Measurements from ENCODE around the gene FBXL17.
A peak's percentile ranks its signal among the peaks of the same experiment; 100 is the strongest.

The FBXL17 gene

DNA sequence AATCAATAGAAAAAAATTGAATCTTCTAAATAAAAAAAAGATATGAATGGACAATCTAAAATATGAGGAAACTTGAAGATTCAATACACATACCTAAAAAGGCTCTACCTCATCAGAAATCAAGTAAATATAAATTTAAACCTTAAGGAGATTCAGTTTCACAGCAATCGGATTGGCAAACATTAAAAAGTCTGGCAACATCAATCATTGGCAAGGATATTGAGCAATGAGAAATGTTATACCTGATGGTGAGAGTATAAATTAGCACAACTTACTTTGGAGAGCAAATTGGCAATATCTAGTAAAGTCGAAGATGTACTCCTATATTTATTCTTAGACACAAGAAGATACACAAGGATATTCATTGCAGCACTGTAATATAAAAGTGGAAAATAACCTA lies 436.8 kb downstream of the FBXL17 start:
- DNase-seq: no peak

GRCh38 chr5:107943923-107944322 lies 438.0 kb downstream of the FBXL17 start:
- DNase-seq: no peak

DNA sequence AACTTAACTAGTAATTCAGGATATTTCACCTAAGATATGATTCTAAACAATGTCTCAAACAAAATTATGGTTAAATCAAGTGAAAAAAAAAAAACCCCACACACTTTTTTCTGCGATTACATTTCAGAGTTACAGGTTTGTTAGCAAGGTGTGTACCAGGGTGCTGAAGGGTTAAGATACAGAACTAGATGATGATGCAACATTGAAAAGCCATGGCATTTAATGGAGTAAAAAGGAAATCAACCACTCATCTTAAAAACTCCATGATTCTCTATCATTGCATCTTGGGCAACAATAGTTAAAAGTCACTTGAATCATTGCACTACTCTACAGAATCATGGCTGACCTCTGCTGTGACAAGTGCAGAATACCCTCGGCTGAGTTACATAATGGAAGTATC lies 440.9 kb downstream of the FBXL17 start:
- no peak for DNase-seq

DNA sequence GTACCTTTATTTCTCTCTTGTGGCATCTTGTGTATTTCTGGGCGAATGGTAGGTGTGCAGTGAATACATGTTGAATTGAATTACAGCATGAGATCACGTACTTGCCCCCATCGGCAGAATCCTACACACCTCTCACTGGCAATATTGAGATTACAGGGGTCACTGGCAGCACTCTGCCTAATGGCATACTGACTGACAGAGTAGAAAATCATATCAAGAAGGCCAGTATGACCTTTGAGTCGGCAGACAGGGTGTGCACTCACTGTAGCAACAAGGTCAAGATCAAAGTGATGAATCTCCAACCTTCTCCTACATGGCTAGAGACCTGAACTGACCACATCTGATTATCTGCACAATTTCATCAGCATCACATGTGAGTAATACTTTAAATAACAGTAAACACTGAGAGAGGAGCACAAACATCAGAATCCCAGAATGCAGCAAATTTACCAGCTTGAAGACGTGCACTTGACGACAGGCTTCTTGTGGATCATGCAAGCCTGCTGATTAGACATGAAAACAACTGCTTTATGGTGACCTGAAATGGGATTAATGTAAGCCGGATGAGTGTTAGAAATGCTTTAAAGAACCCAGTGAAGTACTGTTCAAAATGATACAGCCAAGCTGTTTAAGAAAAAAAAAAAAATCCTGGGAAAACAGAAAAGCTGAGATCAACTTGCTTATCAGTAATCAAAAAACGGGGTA lies 444.1 kb downstream of the FBXL17 start:
- DNase-seq: no peak

- no peak for DNase-seq
These were observed 444.7 kb downstream of the FBXL17 start for GRCh38 chr5:107937204-107937603.

GRCh38 chr5:107936515-107936914 lies 445.4 kb downstream of the FBXL17 start:
- DNase-seq: no peak

DNA sequence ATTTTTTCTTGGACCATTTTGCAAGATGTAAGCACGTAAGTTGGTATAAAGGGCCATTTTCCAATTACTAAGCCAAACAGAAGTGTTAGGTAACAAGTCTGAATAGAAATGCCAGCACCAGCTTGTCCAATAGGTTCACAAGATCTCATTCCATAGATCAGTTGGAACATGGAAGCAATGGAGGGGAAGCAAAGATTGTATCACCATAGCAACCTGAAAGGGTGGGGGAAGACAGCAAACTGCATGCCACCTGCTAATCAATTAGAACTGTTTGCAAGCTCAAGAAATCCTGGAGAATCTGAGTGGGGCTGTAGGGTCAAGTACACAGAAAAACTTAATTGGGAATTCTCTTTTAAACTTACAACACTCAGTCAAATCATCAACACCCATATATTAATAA lies 446.3 kb downstream of the FBXL17 start:
- DNase-seq: no peak

- no peak for DNase-seq
These were observed 448.6 kb downstream of the FBXL17 start for GRCh38 chr5:107933326-107933725.

DNA sequence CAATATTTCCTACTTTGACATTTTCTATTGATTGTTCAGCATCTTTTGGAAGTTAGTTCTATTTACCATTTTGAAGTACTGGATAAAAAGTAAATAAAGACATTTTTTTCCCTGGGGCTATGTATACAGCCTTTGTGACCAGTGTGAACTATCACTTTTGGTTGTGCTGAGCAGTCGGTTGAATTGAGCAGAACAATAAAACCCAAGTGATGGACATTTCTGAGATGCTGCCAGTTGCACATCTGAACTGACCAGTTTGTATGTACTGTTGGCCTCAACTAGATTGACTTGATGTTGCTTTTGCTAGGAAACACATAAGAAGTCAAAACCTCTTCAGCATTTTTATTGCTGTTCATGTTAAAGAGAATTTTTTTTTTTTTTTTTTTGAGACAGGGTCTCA lies 451.0 kb downstream of the FBXL17 start:
- DNase-seq: no peak

- no peak for DNase-seq
These were observed 451.8 kb downstream of the FBXL17 start for GRCh38 chr5:107930092-107930491.

DNA sequence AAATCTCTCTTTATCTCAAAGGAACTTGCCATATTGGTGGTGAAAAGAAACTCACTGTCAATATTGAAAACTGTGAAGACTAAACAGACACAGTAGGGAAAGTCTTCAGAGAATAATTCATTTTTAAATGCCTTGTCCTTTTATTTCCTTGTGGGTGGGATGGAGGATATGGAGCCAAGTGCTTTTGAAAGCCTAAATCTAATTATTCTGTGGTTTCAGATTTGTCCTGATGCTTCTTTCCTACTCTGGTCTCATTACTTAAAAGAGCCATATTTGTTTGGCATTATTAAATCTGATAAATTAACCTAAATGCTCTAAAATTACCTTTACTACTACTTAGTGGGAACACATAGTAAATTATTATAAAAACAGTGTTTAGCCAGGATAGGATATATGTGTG lies 452.8 kb downstream of the FBXL17 start:
- DNase-seq: no peak

DNA sequence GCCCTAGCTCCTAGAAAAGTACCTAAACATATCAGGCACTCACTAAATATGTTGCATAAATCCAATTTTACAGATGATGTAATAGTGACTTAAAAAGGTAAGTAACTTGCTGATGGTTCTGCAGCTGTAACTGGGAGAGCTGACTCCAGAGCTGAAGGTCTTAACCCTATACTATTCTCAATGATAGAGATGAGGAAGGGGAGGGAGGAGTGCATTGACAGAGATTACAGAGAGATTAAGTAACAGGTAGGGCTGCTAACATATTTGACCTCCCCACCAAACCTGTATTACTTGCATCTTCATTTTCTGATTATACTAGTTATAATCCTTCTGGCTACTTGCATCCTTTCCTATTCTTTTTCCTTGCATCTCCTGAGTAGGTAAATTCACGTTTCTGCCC lies 455.8 kb downstream of the FBXL17 start:
- DNase-seq: no peak

DNA sequence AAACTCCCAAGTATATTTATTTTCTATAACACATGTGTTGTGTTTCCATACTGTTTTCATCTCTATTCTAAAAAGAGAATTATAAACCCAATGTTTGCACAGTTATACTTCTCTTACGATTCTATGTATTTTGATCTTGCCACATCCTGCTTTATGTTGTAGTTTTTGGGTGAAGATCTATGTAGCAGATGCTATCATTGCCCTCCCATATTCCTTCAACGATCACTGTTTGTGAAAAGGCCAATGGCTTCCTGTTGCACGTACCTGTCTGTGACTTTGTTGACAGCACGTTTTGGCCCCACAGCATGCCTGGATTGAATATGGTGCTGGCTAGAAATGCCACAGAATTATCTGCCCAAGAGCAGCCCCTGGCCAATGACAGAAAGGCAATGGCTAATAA lies 456.7 kb downstream of the FBXL17 start:
- no peak for DNase-seq

- no peak for DNase-seq
These were observed 461.9 kb downstream of the FBXL17 start for GRCh38 chr5:107919969-107920368.

DNA sequence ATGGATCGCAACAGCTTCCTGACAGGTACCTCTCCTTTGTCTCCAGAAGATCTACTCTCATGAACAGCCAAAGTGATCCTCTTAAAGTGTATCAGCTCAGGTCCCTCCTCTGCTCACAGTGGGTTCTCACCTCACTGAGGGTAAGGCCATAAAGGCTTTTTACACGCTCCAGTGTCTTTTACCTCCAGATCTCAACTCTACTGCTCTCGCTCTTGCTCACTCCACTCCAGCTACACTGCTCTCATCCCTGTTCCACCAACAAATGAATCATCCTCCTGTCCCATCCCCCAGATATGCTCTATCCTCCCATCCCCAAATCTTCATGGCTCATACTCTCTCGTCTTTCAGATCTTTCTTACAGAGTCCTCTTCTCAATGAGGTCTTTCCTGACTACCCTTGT lies 462.5 kb downstream of the FBXL17 start:
- no peak for DNase-seq

DNA sequence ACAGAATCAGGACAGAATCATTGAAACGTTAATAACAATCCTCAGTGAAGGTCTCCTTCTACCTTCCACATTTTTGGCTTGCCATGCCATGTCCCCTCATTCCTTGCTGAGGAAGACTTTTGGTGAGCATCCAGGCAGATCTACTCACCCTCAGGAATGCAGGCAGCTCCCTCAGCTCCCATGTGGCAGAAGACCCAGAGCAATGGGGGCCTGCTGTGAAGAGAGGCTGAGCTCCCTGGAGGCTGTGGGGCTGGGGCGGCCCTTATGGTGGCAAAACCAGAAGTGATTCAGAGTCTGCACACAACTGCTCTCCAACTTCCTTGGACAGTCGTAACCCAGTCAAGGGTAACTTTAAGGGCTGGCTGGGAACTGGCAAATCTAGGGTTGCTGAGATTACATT lies 463.9 kb downstream of the FBXL17 start:
- no peak for DNase-seq

DNA sequence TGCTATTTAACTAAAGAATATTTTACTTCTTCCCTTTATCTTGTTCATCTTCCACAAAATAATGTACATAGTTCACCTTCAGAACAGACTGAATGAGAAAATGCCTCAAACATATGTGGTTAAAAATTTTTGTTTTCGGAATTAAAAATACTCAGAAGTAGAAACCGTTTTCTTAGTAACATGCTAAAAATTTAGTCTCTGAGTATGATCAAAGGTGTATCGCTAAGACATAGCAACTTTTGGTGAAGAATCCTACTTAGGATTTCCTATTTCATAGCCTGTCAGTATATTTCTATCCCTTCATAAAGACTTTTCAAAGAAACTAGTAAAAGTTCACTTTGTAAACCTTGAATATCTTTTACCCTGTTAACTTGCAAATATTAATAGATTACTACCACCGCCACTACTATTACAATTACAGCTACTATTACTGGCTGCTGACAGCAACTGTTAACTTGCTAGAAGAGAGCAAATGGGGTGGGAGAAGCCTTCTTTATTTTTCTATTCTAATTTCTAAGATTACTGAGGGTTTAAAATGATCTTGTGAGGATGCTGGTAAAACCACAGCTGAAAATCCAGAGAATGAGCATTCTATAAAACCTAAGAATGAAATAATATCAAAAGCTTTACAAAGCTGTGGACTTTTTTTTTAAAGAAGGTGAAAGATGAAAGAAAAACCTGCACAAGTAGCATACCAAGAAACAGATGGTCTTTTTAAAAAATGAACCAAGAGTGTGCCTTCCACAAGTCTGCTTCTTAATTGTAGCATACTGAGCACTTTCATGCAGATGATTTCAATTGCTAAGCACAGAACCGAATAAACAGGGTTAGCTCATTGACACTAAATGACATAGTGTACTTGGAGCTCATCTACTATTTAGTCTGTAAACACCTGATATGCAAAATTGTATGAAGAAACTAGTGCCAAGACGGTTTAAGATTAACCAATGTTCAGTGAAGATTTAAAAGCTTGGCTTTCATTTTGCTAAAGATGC lies 464.9 kb downstream of the FBXL17 start:
- DNase-seq: peak in 1 of 2 donors; percentile 20

GRCh38 chr5:107915176-107915812 lies 466.6 kb downstream of the FBXL17 start:
- DNase-seq: no peak

GRCh38 chr5:107913494-107913893 lies 468.4 kb downstream of the FBXL17 start:
- DNase-seq: no peak

DNA sequence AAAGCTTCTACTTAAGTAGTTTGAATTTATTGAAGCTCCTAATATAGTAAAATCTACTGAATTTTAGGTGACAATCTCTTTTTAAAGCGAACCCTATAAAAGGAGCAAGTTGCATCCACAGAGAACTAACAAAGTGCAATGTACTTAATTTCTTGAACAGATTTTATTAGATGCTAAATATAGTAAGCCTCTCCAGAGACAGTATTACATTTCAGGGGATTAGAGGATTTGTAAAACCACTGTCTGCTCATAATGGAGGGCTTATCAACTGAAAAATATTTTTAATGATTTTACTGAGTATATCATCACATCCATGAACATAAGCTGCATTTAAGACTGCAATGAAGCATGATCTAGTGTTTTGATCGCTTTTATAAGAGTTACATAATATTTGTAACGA lies 481.2 kb downstream of the FBXL17 start:
- no peak for DNase-seq

DNA sequence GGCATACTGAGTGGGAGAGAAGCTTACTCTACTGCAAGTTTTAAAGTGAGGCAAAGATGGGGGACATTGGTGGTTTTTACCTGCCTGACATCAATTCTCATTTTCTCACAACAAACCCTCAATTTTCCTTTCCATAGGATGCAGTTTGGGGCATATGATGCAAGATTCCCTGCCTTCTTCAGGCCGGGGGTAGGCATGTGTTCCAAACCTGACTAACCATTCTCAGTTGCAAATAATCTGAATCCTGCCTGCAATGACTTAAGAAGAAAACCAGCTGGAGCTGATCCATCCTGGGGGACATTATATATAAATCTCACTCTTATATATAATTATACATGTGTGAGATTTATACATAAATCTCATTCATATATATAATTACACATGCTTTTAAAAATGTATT lies 487.5 kb downstream of the FBXL17 start:
- no peak for DNase-seq

- no peak for DNase-seq
These were observed 488.3 kb downstream of the FBXL17 start for GRCh38 chr5:107893642-107894041.

GRCh38 chr5:107889387-107889786 lies 492.5 kb downstream of the FBXL17 start:
- DNase-seq: no peak

GRCh38 chr5:107888541-107888940 lies 493.4 kb downstream of the FBXL17 start:
- no peak for DNase-seq

All from hippocampal formation (tissue), 2 donors.